NCI-H748 (cell line): ENCODE data around the gene ATP6V0C.

ENCODE experiments used
- DNase-seq: peaks from one replicate; lab custom pipeline; 2025; ENCODE audit not compliant: unreplicated experiment; lab: John Stamatoyannopoulos, UW

The ATP6V0C gene

DNA sequence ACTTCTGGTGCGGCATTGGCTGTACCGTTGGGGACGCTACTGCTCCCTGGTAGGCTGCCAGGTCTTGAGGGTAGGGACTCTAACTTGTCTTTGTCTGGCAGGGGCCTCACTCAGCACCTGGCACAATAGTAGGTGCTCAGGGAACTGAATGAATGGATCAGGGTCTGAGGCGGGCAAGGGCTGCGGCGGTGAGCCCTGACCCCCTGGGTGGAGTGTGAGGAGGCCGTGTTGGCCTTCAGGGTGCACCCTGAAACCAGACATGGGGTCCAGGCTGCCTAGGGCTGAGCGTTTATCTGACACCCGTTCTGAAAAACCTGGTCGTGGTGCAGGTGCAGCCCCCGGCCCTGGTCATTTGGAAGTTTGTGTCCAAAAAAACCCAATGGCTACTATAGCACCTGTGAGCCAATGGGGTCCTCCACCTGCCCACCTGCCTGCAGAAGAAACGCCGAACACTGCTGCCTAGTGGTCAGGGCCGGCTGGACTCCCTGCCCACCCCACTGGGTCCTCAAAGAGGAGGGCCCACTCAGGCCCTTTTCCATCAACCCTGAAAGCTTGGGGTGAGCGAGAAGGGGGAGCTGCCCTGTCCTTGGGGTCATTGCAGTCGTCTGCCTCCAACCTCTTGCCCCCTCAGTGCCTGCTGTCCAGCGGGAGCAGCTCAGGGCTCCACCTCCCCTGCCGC, 4.9 kb upstream of the ATP6V0C start:
- DNase-seq: no peak

DNA sequence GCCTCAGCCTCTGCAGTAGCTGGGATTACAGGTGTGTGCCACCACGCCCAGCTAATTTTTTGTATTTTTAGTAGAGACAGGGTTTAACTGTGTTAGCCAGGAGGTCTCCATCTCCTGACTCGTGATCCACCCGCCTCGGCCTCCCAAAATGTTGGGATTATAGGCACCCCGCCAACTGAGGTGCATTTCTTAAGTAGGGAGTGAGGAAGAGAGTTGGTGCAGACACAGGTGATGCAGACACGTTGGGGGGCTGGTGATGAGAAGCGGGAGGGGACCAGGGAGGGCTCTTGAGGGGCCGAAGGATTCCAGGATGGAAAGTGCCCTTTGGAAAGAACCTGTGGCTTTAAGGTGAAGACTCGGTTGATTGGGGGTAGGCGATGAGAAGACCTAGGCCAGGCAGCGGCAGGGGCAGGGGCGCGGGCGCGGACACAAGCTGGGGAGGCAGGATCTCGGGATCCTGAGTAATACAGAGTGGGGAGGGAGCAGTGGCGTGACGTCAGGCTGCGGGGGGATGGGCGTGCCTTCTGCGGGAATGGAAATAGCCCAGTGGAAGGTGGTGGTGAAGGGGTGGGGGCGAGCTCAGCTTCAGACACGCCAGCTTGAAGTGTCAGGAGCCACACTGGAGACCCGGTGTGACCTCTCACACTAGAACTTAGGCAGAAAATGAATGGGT, 2.5 kb upstream of the ATP6V0C start:
- DNase-seq: no peak

GRCh38 chr16:2511996-2512734, 1.6 kb upstream of the ATP6V0C start:
- DNase-seq: no peak

DNA sequence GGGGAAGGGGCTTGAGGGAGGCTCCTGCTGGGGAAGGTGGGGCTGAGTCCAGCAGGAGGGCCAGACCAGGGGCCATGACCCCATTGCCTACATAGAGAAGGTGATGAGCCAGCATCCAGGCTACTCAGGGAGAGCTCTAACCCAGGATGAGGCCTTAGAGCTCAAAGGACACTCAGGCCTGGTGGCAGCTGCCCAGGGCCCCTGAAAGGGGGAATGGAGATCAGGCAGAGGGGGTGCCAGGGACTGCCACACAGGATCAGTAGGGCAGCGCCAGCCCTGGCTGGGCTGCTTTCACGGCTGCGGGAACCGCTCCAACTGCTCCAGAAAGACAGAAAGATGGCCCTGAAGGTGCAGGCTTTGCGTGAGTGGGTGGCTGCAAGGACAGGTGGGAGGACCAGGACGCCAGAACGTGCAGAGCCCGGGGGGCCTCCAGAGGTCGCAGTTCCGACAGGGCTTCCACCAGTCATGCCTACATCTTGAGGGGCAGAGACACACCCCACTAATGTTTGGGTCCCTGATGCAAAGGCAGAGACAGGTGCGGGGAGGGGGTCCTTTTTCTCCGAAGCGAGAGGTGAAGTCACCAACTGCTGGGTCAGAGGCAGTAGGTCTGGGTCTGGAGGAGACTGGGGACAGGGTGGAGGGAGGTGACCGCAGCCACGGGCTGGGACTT, 882 bp upstream of the ATP6V0C start:
- DNase-seq: peak; percentile 25

- DNase-seq: peak; percentile 13
These were observed 804 bp downstream of the ATP6V0C start for GRCh38 chr16:2514333-2515179.

DNA sequence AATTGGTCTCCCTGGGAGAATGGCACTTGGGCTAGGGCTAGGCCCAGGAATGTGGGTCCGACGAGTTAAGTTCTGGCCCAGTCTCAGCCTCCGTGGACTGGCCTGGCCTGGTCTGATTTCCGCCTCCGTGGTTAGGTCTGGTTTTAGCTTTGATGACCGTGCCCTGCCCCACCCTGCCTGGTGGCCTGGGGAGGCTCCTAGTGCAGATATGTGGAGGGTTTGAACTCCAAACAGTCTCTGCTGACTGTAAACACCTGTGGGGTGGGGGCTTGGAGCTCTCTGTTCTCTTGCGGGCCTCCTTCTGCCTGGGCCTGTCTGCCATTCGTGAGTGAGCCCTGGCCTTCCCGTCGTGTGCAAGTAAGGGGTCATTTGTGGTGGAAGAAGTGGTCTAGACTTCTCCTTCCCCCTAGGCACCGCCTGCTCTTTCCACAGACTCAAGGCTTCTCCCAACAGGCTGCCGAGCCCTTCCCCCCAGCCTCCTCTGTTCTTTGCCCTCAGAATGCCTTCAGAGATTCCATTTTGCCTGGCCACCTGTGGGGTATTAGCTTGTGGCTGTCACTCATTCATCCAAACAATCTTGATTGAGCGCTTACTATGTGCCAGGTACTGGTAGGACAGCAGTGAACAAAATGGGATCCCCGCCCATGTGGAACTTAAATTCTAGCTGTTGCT, 1.6 kb downstream of the ATP6V0C start:
- no peak for DNase-seq

- no peak for DNase-seq
These were observed 2.9 kb downstream of the ATP6V0C start for GRCh38 chr16:2516391-2517240.

DNA sequence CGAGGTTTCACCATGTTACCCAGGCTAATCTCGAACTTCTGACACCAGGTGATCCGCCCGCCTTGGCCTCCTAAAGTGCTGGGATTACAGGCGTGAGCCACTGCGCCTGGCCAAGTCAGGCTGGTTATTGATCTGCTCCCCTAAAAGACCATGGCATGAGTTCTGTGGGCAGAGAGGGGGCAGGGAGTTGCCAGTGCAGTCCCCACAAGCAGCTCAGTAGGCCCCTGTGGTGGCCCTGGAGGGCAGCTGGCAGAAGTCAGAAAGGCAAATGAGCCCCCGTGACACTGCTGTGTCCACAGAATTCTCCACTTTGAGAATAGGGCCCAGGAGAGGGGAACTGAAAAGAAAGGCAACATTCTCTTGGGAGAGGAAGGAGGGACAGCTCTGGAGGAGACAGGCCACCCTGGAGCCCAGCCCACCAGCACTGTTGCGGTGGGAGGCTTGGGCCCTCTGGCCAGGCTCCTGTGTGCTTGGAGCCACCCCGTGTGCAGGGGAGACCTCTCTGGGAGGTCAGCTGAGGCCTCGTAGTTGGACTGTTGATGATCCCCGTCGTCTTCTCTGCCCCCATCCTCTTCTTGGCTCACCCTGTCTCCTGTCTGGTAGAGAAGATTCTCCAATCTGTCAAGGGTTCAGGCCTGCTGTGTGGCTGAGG, 4.3 kb downstream of the ATP6V0C start:
- DNase-seq: no peak

GRCh38 chr16:2518823-2519710, 5.3 kb downstream of the ATP6V0C start:
- no peak for DNase-seq

GRCh38 chr16:2519711-2520080, 5.9 kb downstream of the ATP6V0C start:
- no peak for DNase-seq

DNA sequence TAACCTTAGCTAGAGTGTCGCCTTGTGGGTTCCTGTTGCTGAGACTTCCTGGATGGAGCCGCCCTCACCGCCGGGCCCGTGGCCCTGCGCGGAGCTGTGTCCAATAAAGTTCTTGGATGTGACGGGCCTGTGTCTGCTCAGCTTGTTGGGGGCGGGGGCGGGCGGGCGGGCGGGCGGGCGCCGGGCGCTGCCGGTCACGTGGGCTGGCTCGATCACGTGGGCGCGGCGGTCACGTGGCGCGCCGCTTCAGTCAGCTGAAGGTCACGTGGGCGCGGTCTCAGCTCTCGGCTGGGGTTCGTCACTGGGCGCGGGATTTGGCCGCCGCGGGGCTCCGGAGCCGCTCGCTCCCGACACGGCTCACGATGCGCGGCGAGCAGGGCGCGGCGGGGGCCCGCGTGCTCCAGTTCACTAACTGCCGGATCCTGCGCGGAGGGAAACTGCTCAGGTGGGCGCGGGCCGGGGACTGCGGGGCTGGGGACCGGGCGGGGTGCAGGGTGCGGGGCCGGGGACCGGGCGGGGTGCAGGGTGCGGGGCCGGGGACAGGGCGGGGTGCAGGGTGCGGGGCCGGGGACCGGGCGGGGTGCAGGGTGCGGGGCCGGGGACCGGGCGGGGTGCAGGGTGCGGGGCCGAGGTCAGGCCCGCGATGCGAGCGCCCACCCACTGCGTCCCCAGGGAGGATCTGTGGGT, 6.5 kb downstream of the ATP6V0C start, which contains the start of gene AMDHD2:
Gene AMDHD2, plus strand, starts transcription at position 275 of the 687 bp plus-strand sequence. Its CDS starts 88 bp downstream, at position 363.
- DNase-seq: peak; percentile 85

DNA sequence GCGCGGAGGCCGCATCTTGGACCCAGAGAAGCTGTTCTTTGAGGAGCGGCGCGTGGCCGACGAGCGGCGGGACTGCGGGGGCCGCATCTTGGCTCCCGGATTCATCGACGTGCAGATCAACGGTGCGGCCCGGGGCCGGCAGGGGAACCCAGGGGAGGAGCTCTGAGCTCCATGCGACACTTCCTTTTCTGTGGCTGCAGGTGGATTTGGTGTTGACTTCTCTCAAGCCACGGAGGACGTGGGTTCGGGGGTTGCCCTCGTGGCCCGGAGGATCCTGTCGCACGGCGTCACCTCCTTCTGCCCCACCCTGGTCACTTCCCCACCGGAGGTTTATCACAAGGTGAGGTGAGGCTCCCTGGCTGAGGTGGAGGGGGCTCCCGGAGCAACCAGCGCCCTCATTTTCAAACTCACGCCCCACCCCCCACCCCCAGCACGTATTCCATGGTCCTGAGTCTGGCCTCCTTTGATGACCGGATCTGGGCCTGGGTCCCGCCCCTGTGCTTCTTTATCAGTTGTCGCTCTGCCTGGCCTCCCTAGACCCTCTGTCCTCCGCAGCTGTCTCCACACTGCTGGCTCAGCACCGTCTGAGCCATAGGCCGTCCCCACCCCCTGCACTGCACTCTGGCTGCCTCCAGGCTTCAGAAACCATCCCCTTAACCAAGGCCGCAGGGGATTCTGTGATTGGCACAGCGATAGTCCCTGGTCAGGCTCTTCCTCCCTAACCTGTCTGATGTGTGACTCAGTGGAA, 7.2 kb downstream of the ATP6V0C start:
- no peak for DNase-seq

DNA sequence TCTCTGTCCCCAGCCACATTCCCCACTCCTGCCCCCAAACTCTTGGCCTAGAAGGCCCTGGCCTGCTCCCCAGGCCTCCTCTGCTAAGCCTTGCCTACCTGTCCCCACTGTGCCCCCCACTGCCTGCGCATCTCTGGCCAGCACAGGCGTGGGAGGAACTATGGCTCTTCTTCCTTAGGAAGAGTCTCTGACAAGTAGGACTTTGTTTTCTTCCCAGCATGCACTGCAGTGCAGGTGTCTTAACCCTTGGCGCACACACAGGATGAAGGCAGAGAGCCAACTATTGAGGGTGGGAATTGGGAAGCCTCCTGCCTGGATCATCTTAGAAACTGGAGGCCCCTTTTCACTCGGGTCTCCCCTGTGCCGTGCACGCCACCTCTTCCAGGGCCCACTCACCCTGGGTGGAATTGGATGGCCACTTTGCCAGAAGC, 10.1 kb downstream of the ATP6V0C start:
- DNase-seq: no peak

GRCh38 chr16:2524339-2524938, 10.7 kb downstream of the ATP6V0C start:
- DNase-seq: no peak

DNA sequence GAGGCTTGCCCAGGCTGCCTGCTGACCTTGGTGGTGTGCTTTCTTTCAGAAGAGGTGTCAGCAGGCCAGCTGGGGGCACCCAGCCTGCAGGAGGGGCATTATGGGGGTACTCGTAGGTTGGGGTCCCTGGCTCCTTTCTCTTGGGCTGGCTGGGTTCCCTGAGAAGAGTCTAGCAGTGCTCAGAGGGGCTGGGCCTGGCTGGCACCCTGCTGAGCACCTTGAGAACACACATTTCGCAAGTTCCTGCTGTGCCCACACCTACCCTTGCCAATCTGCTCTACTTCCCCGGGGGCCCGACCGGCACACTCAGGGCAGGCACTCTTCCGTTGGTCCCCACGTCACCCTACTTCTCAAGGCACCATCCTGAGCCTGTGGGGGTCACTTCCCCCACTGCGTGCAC, 12.4 kb downstream of the ATP6V0C start:
- no peak for DNase-seq
